ENCODE results near the gene PSMB10. TPM values are rescaled to one million over a fixed set of nuclear protein-coding genes. Genes with fewer than 3 reads are reported as not detected.

Gene PSMB10
- total RNA-seq, 1 experiment from 2014 or later, result 48.7 TPM

DNA sequence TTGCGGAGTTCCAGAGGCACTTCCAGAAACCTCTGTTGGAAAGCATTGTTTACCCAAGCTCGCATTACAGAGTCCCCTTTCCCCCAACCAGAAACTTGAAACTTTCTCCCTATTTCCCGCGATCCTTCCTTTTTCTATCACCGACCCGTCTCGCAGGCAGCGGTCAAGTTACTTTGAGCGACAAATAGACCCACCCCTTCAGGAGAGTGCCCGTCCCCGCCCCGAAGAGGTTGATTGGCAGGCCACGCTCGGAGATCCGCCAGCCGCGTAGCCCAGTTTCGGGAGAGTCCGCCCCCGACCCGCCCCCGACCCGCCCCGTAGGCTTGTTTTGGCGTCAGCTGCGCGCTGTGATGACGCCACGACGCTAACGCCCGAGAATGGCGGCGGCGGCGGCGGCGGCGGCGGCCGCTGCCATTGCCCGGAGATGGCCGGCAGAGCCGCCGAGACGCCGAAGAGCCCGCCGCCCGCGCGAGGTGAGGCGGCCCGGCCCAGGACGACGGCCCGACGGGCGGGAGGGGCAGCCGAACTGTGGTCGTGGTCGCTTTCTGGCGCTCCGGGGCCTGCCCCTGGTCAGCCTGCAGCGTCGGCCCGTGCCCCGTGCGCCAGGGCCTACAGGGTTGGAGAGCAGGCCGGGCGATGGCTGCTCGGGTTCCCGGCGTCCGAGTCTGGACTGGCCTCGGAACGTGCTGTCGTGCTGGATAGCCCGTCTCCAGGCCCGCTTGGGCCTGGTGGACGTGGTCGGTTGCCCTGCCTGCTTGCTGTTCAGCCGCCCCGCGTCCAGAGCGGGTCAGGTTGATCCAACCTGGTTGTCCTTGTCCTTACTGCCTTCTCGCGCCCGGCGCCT lies 43.5 kb downstream of the PSMB10 start, which contains the start of gene PSKH1:
Gene PSKH1 (plus strand): TSS at position 356 of the 844 bp plus-strand sequence. CDS start 15,496 bp downstream, outside the sequence.
- peak; percentile 90 for DNase-seq (ENCODE audit: low spot score)

- no peak for DNase-seq (ENCODE audit: low spot score)
Observed at GRCh38 chr16:67892375-67892774, 44.3 kb downstream of the PSMB10 start.

DNA sequence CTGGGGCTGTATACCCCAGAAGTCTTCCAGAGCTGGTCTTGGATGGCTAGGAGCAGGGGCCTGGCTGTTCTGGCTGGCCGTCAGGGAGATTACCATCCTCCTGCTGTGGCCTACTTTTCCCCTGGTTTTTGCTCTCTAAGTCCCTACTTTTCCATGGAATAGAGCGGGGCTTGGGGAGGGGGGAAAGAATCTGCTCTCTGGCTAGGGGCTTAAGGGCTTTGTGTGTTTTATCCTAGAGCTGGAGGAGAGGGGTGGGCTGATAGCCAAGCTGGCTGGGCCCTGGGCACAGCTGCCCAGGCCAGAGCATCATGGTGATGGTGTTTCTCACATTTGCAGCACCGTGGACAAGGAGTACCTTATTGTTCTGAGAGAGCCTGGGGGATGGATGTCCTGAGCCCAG lies 48.3 kb downstream of the PSMB10 start:
- DNase-seq (ENCODE audit: low spot score), result no peak

GRCh38 chr16:67886387-67886786 lies 50.3 kb downstream of the PSMB10 start:
- DNase-seq (ENCODE audit: low spot score), result no peak

GRCh38 chr16:67885976-67886375 lies 50.7 kb downstream of the PSMB10 start:
- DNase-seq (ENCODE audit: low spot score), result no peak

DNA sequence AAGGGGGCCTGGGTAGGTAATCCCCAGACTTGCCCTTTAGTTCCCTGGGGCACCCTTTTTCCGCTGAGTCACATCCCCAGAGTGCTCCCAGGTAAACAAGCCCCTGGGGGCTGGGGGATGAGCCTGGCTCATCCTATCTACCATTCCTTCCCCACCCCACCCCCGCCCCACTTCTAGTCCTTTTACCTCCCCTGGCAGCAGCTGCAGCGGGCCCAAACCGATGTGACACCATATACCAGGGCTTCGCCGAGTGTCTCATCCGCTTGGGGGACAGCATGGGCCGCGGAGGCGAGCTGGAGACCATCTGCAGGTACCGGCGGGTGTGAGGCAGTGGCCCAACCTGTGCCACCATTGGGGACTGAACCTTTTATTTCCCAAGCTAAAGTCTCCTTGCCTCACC lies 51.1 kb downstream of the PSMB10 start:
- no peak for DNase-seq (ENCODE audit: low spot score)

DNA sequence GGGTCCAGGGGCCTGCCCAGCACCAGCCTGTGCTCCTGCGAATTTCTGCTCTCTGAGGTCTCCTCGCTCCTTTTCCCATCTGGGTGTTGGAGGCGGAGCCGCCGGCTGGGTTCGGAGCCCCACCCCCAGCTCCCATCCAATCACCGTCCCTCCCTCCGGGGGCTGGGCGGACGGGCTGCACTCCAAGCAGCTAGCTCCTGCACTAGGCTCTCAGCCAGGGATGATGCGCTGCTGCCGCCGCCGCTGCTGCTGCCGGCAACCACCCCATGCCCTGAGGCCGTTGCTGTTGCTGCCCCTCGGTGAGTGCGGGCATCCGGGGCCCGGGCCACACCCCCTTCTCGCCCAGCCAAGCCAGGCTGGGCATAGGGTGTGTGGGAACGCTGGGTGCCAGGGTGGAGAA lies 52.0 kb downstream of the PSMB10 start, which contains the start of gene NRN1L:
Gene NRN1L (plus strand): TSS at position 202 of the 400 bp plus-strand sequence. CDS start 19 bp downstream, at position 221.
- peak; percentile 42 for DNase-seq (ENCODE audit: low spot score)

Other genes starting within 250 kb of the PSMB10 start
- gene GFOD2, start 217.5 kb downstream of the PSMB10 start, total RNA-seq (2014; rRNA removed; shearing (Covaris generic)), result 10.7 and 11.5 TPM in 2 replicates
- 1.7 and 3.2 TPM in 2 replicates for gene RANBP10, start 130.3 kb downstream of the PSMB10 start, total RNA-seq (2014; rRNA removed; shearing (Covaris generic))
- gene TSNAXIP1, start 130.0 kb downstream of the PSMB10 start, total RNA-seq (2014; rRNA removed; shearing (Covaris generic)), result 0.48 TPM in 1 of 2 replicates, not detected in the other
- gene THAP11, start 94.5 kb downstream of the PSMB10 start, total RNA-seq (2014; rRNA removed; shearing (Covaris generic)), result 39.5 and 43.7 TPM in 2 replicates
- 95.0 and 256 TPM in 2 replicates for gene NUTF2, start 89.9 kb downstream of the PSMB10 start, total RNA-seq (2014; rRNA removed; shearing (Covaris generic))
- 12.0 and 20.8 TPM in 2 replicates for gene CENPT, start 89.2 kb downstream of the PSMB10 start, total RNA-seq (2014; rRNA removed; shearing (Covaris generic))
- gene EDC4, start 63.8 kb downstream of the PSMB10 start, total RNA-seq (2014; rRNA removed; shearing (Covaris generic)), result 28.3 and 35.3 TPM in 2 replicates
- not detected in 2 replicates for gene NRN1L, start 52.0 kb downstream of the PSMB10 start, total RNA-seq (2014; rRNA removed; shearing (Covaris generic))
- 7.7 and 8.1 TPM in 2 replicates for gene PSKH1, start 43.6 kb downstream of the PSMB10 start, total RNA-seq (2014; rRNA removed; shearing (Covaris generic))
- gene CTRL, start 5.0 kb downstream of the PSMB10 start, total RNA-seq (2014; rRNA removed; shearing (Covaris generic)), result 0.25 TPM in 1 of 2 replicates, not detected in the other
- 1.1 TPM in 1 of 2 replicates, not detected in the other for gene LCAT, start 7.3 kb upstream of the PSMB10 start, total RNA-seq (2014; rRNA removed; shearing (Covaris generic))
- gene SLC12A4, start 31.8 kb upstream of the PSMB10 start, total RNA-seq (2014; rRNA removed; shearing (Covaris generic)), result 9.3 and 13.9 TPM in 2 replicates
- gene DPEP3, start 43.6 kb upstream of the PSMB10 start, total RNA-seq (2014; rRNA removed; shearing (Covaris generic)), result not detected in 2 replicates
- gene DPEP2, start 62.6 kb upstream of the PSMB10 start, total RNA-seq (2014; rRNA removed; shearing (Covaris generic)), result not detected in 2 replicates
- not detected in 2 replicates for gene DPEP2NB, start 79.1 kb upstream of the PSMB10 start, total RNA-seq (2014; rRNA removed; shearing (Covaris generic))
- gene DDX28, start 86.4 kb upstream of the PSMB10 start, total RNA-seq (2014; rRNA removed; shearing (Covaris generic)), result 15.1 and 19.6 TPM in 2 replicates
- 23.6 and 25.3 TPM in 2 replicates for gene DUS2, start 86.4 kb upstream of the PSMB10 start, total RNA-seq (2014; rRNA removed; shearing (Covaris generic))
- gene NFATC3, start 148.5 kb upstream of the PSMB10 start, total RNA-seq (2014; rRNA removed; shearing (Covaris generic)), result 22.3 and 24.9 TPM in 2 replicates